NCI-H446 (cell line): ENCODE results near the gene TRPV4.

ENCODE experiments used
- DNase-seq, 2 experiments: peaks; one replicate each; lab custom pipeline; 2025; lab: John Stamatoyannopoulos, UW

TRPV4 gene

DNA sequence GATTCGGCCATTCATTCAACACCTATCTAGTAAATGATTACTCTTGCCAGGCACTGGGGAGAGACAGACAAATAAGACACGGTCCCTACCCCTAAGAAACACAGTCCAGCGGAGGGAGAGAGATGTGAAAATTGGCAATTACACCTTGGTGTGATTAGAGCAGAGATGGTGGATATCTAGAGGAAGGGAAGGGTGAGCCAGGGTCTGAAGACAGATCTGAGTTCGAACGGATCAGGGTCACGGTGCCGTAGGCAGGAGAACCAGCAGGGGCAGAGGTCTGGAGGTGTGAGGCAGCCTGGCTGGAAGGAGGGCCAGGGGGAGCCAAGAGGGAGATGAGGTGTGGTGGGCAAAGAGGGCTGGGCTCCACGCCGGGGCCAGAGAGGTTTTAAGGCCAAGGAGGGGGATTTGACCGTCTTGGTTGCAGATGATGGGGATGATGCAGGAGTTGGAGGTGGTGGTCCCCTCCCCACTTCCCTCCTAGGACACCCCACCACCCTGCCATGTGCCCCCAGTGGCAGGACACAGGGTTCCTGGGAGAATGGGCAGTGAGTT, 92.4 kb downstream of the TRPV4 start:
- DNase-seq, result no peak

- DNase-seq, result no peak
These were observed 93.2 kb downstream of the TRPV4 start for GRCh38 chr12:109739747-109740693.

GRCh38 chr12:109738878-109739665, 94.1 kb downstream of the TRPV4 start:
- no peak for DNase-seq

DNA sequence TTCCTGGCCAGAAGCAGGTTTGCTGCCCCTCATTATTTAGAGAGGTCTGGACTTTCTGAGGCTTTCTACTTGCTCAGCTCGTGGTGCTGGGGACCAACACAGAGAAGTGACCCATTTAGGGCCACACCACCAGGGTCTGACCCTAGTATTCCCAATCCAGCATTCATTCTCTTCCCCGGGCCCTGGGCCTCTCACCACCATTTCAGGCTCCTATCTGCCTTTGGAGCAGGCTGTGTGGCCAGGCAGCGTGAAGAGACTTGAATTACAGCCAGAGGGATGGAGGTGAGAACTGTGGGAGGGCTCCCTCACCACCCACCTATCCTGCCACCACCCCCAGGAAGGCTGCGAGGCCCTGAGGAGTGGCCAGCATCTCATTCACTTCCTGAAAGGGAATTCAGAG, 95.0 kb downstream of the TRPV4 start:
- DNase-seq, result no peak

DNA sequence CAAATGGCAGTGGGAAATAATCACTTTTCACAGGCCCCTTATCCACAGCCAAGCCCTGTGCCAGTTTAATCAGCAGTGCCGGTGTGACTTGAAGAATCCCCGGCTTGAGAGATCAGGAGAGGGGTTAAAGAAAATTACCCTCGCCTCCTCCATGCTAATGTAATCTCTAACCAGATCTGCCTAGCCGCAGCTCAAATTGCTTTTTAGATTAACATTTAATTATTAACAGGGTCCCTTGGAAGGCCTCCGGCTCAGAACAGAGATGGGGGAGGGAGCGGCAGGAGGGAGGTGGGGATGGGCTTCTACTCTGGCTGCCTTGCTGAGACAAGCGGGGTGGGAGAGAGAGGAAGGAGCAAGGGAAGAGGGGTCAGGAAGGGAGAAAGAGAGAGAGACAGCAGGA, 95.6 kb downstream of the TRPV4 start:
- no peak for DNase-seq

- no peak for DNase-seq
These were observed 96.1 kb downstream of the TRPV4 start for GRCh38 chr12:109737126-109737525.

GRCh38 chr12:109736552-109737108, 96.6 kb downstream of the TRPV4 start:
- DNase-seq, result no peak

- DNase-seq, result no peak
These were observed 97.2 kb downstream of the TRPV4 start for GRCh38 chr12:109735825-109736551.

- DNase-seq, result no peak
These were observed 98.1 kb downstream of the TRPV4 start for GRCh38 chr12:109735051-109735521.

DNA sequence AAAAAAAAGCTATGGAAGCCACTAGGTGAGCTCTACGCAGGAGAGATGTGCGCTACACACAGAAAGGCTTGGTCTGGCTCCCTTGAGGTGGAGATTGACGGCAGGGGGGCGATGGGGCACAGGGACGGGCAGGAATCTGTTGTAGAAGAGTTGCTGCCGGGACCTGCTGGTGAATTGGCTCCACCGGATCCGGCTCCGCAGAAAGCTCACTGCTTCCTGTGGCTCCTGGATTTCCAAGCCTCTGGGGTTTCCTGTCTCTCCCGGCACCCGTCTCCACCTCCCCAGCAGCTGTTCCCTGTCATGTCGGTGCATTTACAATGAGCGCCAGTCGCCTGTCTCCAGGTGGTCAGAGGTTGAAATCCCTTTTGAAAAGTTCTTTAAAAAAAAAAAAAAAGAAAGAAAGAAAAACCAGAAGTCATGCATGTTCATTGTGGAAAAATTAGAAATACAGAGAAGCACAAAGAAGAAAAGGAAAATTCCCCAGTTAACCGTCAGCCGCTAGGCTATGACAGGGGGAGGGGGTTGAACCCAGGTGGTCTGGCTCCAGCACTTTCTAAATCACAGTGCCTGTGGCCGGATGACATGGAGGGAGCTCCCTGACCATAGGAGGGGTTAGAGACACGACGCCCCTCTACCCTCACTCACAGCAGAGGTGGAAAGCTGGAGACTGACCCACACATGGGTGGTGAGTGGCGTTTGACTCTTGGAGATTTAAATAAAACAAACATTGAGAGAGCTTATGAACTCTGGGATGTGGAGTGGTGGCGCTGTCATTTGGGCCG, 98.8 kb downstream of the TRPV4 start:
- no peak for DNase-seq
